NT2/D1 (cell line): ENCODE measurements around the gene PDE9A.

Experiments used
- DNase-seq: peaks from one replicate; pipeline ENCODE4 v3.0.0-alpha.2; 2011; ENCODE audit warnings: low read depth, low spot score
- H3K27me3 ChIP-seq: 2 replicates; pipeline ENCODE4 v1.6.0; 2011; ENCODE audit warnings: mild to moderate bottlenecking; ENCODE audit not compliant: insufficient read length, insufficient read depth
- H3K36me3 ChIP-seq: 2 replicates; pipeline ENCODE4 v1.6.1; 2011; ENCODE audit warnings: mild to moderate bottlenecking, low read length, mixed read lengths; ENCODE audit not compliant: insufficient read depth, insufficient read length
- H3K4me1 ChIP-seq: 2 replicates; pipeline ENCODE4 v1.5.1; 2011; ENCODE audit not compliant: insufficient read depth, insufficient read length
- H3K4me3 ChIP-seq: 2 replicates; pipeline ENCODE4 v1.5.1; 2011; ENCODE audit warnings: low read depth; ENCODE audit not compliant: insufficient read length
- H3K9ac ChIP-seq: 2 replicates; pipeline ENCODE4 v1.6.0; 2011; ENCODE audit warnings: low read depth; ENCODE audit not compliant: insufficient read length
- H3K9me3 ChIP-seq: 2 replicates; pipeline ENCODE4 v1.5.1; 2011; ENCODE audit warnings: mild to moderate bottlenecking, low read length; ENCODE audit not compliant: insufficient read depth
- SUZ12 ChIP-seq: IDR thresholded peaks from 2 replicates; pipeline ENCODE4 v1.6.1; 2011; ENCODE audit not compliant: insufficient read length, insufficient read depth; ENCODE audit errors: extremely low read depth
- YY1 ChIP-seq: IDR thresholded peaks from 2 replicates; pipeline ENCODE4 v1.6.1; 2011; ENCODE audit not compliant: insufficient read length, insufficient read depth
- ZNF274 ChIP-seq: IDR thresholded peaks from 2 replicates; pipeline ENCODE4 v1.6.1; 2011; ENCODE audit warnings: mild to moderate bottlenecking, low read depth, low read length

PDE9A gene

GRCh38 chr21:42766739-42767560 lies 113.5 kb downstream of the PDE9A start:
- H3K4me1 ChIP-seq = peaks cover 1% of the 10 kb centered on the region
- no peak overlapping the region for H3K9ac ChIP-seq
- no peak for DNase-seq
- no peaks in the 10 kb centered on the region for H3K9me3 ChIP-seq
- no peak for TF ChIP-seq YY1
- no peak for TF ChIP-seq SUZ12
- no peak for TF ChIP-seq ZNF274
- peaks cover 85% of the 10 kb centered on the region for H3K36me3 ChIP-seq
- H3K27me3 ChIP-seq = no peaks in the 10 kb centered on the region
- no peak overlapping the region for H3K4me3 ChIP-seq

- Histone ChIP-seq H3K4me3 (no peak overlapping the region), H3K36me3 (peaks cover 86% of the 10 kb centered on the region), H3K4me1 (peaks cover 4% of the 10 kb centered on the region), H3K9me3 (no peaks in the 10 kb centered on the region), H3K27me3 (no peaks in the 10 kb centered on the region), H3K9ac (no peak overlapping the region)
- DNase-seq = no peak
- TF ChIP-seq YY1 = no peak
- TF ChIP-seq ZNF274 = no peak
- no peak for TF ChIP-seq SUZ12
Observed at GRCh38 chr21:42767561-42767835, 114.1 kb downstream of the PDE9A start.

GRCh38 chr21:42768324-42769121 lies 115.1 kb downstream of the PDE9A start:
- TF ChIP-seq SUZ12 = no peak
- no peak for TF ChIP-seq YY1
- TF ChIP-seq ZNF274 = no peak
- Histone ChIP-seq H3K9me3 (no peaks in the 10 kb centered on the region), H3K4me1 (peaks cover 4% of the 10 kb centered on the region), H3K27me3 (no peaks in the 10 kb centered on the region), H3K9ac (no peak overlapping the region), H3K36me3 (peaks cover 86% of the 10 kb centered on the region), H3K4me3 (no peak overlapping the region)
- no peak for DNase-seq

GRCh38 chr21:42769183-42769819 lies 115.9 kb downstream of the PDE9A start:
- Histone ChIP-seq H3K4me1 (peaks cover 4% of the 10 kb centered on the region), H3K36me3 (peaks cover 81% of the 10 kb centered on the region), H3K4me3 (no peak overlapping the region), H3K27me3 (no peaks in the 10 kb centered on the region), H3K9ac (no peak overlapping the region), H3K9me3 (no peaks in the 10 kb centered on the region)
- no peak for TF ChIP-seq SUZ12
- TF ChIP-seq YY1 = no peak
- no peak for TF ChIP-seq ZNF274
- no peak for DNase-seq

GRCh38 chr21:42769820-42770716 lies 116.6 kb downstream of the PDE9A start:
- no peak for DNase-seq
- peaks cover 77% of the 10 kb centered on the region for H3K36me3 ChIP-seq
- H3K27me3 ChIP-seq = no peaks in the 10 kb centered on the region
- peaks cover 4% of the 10 kb centered on the region for H3K4me1 ChIP-seq
- TF ChIP-seq YY1 = no peak
- no peak for TF ChIP-seq SUZ12
- no peaks in the 10 kb centered on the region for H3K9me3 ChIP-seq
- H3K4me3 ChIP-seq = no peak overlapping the region
- no peak overlapping the region for H3K9ac ChIP-seq

GRCh38 chr21:42770717-42771502 lies 117.5 kb downstream of the PDE9A start:
- TF ChIP-seq ZNF274 (no peak), SUZ12 (no peak), YY1 (no peak)
- Histone ChIP-seq H3K9ac (no peak overlapping the region), H3K36me3 (peaks cover 75% of the 10 kb centered on the region), H3K4me3 (no peak overlapping the region), H3K27me3 (no peaks in the 10 kb centered on the region), H3K9me3 (no peaks in the 10 kb centered on the region), H3K4me1 (peaks cover 7% of the 10 kb centered on the region)
- DNase-seq = no peak
